Stimulated activated CD8-positive, alpha-beta memory T cell treated with anti-CD3 and anti-CD28 coated beads, Interleukin-4, amount 100 ng/mL, for 48 hours (primary cell): ENCODE results near the gene P4HA2.

ENCODE experiments used
- DNase-seq: peaks from one replicate; pipeline ENCODE4 v3.0.0-alpha.2; 2020

P4HA2 gene

DNA sequence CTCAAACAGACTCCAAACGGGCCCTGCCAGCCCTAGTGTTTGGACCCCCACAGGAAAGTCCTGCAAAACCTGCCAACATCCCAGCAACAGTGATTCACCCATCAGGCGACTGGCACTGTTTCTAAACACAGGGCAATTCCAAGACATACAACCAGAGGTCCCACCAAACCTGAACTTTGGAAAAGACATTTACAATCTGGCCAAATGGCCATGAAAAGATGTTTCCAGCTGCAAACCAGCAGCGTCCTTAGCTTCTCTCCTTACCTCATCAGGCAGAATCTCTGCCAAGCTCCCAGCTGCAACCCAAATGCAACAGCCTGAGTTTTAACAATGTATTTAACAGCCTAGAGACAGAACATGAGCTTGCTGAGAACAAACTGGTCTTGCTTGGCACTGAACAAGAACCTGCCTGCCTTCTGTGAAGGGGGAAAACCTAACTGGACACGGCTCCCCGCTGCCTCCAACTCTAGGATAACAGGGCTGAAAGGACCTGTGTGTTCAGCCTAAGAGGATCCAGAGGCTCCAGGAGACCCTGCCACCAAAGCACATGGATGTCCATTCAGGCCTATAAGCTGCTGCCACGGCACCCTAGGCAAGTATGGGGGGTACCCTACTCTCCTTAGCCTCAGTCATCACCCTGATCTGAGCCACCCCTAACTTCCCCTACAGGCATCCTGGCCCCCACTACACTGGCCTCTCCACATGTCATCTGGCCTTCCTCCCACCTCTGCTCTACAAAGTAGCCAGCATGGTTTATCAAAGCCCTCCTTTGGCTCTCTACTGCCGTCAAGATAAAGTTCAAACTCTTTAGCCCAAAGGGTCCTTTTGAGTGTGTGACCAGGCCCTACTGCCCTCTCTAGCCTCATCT is 5.6 kb downstream of the P4HA2 start:
- DNase-seq = no peak

DNA sequence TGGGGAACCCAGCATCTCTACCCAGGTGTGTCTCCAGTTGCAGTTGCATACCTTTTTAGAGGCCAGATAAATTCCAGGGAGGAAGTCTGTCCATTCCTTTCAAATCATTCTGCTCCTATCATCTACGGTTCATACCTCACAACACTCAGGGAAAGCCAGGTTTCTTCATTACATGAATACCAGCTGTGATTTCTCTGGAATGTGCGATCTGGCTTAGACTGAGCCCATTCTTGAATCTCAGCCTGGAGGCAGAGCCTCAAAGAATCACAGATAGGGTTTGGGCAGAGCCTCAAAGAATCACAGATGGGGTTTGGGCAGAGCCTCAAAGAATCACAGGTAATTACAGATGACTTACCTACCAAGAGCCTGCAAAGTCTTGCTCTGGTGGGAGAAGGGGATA is 7.2 kb downstream of the P4HA2 start:
- no peak for DNase-seq

DNA sequence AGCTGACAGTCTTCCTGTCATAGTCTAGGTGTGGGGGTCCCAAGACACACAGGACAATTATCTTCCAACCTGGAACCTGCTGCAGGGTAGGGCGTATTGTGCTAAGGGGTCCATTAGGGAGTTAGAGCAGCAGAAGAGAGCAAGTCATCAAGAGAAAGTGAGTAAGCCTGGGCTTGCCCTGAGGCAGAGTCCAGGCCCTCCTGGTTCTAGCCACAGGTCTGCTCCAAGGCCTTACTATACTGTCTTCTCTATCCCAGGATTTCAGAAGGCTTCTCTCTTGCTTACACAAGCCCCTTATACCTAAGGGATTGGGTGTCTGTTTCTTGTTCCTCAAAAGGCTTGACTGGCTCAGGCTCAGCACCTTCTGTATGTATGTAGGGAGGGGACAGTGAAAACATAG is 7.7 kb downstream of the P4HA2 start:
- no peak for DNase-seq

DNA sequence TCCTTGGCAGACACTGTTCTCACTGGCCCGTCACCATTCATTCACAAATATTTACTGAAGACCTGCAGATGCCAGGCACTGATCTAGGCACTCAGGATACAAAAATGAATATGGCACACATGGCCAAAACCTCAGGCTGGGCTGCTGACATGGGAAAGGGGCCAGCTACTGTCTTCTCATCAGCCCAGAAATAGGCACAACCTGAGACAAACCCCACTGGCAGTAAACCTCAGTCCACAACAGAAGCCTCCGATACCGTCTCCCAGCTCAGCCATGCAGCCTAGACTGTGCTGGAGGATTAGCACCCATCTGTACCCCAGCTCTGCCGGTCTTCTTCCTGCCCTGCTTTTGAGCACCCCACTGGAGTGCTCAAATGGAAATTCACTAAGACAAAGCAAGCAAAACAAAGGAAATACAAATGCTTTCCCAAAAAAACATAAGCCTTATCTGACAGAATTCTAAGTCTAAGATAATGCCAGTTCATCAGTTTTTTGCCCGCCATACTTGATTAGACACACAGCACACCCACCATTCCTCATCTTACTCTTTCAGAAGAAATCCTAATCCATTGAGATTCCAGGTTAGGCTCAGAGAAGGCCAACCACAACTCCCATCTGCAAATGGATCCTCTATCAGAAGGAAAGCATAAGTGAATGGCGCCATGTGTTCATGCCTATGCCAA is 8.2 kb downstream of the P4HA2 start:
- no peak for DNase-seq

DNA sequence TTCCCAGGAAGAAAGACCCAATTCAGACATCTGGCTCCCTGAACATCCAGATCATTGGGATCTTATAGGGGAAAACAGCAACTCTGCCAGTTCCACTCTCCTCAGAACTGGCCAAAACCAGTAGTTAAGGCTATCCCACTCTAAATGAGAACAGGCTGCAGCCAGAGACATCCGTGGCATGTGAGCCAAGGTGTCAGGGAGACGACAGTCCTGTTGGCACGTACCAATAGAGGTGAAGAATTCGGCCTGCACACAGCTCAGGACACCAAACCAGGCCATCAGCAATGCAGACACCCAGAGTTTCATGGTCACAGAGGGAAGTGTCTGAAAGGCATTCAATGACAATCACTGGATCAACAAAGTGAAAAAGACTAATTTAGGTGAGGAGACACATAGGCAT is 9.3 kb downstream of the P4HA2 start:
- DNase-seq = no peak

DNA sequence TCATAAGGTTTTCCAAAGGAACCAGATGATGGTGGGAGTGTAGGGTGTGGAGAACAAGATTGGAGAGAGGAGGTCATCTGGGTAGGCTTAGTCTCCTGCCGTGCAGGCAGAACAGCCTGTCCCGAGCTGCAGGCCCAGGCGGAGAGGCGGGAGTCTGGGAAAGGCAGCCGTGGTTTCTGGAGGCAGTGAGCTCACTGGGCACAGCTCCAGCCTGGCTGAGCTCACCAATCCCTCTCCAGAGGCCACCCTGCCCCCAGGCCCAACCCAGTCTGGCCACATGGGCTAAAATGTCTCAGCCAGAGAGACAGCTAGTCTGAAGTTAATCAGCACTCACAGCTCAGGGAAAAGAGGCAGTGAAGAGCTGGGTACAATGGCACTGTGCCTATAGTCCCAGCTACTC is 12.3 kb downstream of the P4HA2 start:
- no peak for DNase-seq

DNA sequence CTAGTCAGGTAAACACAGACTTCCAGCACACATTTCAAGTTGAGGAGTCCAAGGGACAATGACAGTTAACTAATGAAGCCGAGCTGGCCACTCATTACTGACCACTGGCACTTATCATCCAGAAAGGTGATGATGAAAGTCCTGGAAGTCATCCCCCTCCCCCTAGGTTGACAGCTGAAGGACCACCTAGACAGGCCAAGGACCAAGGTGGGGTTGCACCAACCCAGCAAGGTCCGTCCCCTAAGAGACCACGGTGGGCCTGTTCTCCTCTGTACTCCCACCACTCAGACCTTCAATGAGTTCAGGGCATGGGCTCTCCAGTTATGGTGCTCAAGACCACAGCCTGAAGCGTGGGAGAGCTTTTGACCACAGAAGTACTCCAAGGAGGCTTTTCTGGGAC is 13.2 kb downstream of the P4HA2 start:
- no peak for DNase-seq

DNA sequence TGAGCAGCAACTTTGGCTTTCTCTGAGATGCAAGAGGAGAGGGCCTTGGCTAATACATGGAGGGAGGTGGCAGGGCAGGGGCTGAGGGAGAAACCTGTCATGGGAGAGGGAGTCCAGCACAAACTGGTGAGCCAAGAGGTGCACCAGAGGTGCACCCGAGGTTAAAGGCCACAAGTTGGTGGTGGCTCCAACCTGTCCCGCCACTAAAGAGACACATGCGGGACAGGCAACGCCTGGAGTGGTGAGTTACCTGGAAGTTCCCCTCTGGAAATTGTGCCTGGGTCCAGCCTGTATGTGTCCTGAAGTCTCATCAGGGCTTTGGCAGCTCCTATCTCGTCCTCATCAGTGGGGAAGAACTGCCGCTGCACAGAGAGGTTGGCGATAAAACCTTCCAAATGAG is 14.0 kb downstream of the P4HA2 start:
- DNase-seq = no peak

DNA sequence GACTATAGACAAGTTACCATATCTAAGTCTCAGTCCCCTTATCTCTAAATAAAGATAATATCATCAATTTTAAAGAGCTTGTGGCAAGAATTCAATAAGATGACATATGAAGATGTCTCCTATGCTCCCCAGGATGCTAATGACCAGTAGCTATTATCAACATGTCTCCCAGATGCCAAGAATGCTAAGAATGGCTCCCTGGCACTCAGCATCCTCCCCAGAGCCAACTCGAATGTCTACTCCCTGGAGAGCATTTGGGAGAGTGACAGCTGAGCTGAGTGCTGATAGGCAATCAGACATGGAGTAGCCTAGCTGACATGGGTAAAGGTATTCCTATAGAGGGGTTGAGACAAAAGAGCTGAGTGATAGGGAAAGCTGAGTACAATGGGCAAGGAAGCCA is 15.9 kb downstream of the P4HA2 start:
- DNase-seq = no peak

DNA sequence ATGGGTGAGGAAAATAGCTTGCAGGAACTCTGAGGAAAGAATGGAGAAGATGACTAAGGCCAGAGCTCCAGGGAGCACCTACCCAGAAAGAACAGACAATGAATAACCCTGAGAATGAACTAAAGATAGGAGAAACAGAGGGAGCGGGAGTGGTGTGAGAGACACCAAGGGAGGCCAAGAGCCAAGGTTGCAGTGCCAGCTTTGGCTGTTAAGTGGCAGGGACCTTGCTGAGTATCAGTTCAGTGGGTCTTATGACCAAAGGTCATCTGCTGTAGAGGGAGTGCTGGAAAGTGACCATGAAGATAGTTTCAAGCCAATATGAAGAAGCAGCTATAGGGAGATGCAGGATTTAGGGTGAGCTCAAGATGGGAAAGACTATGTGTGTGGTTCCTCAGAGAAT is 16.7 kb downstream of the P4HA2 start:
- DNase-seq = no peak

DNA sequence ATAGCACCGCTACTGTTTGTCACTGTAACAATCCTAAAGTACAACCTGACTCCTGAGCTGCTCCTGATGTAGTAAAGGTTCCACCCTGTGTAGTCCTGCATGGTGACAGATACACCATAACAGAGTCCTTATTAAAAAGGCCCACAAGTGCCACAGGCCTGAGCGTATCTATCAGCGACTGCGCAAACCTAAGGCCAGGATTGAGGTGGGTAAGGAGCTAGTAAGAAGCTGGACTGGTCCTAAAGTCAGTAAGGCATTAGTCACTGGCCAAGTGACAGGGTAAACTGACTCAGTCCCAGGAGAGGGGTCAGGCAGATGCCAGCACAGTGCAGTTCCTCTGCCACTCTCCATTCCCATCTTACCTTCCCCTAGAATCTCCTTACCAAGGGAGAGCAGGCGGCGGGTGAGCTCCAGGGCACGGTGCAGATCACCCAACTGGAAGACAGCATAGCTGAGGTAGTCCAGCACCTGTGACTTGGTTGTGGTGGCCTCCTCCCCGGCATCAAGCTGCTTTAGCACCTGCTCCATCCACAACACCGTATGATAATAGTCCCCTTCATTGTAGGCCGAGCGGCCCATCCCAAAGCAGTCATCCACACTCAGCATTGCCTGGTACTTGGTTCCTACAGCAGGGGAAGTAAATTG is 17.6 kb downstream of the P4HA2 start:
- no peak for DNase-seq

DNA sequence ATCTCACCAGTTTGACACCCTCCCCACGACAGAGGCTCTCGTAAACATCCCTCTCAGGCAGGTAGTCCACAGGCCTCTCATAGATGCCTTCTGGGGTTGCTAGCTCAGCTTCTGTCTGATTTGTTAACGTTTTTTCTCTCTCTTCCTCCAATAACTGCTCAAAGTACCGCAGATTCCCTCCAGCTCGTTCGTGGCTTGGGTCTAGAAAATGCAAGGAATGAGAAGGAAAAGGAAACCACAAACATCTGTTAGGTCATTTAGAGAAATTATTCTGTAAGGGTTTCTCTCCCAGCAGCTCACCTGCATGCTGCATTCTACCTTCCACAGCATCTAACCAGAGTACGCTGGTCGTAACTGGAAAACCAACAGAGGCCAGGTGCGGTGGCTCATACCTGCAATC is 18.5 kb downstream of the P4HA2 start:
- DNase-seq = no peak

DNA sequence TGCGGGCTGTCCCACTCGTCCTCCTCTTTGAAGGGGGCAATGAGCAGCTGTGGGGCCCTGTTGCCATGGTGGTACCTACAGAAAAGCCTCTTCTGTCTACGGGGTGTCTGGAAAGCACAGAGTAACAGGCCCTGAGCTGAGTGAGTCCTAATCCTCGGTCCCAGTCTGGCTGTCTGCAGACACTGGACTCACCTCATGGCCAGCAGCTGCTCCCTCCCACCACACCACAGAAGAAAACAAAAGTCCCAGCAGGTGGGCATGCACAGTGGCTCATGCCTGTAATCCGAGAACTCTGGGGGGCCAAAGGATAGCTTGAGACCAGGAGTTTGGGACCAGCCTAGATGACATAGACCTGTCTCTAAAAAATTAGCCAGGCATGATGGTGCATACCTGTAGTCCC is 19.9 kb downstream of the P4HA2 start:
- peak; percentile 14 for DNase-seq

DNA sequence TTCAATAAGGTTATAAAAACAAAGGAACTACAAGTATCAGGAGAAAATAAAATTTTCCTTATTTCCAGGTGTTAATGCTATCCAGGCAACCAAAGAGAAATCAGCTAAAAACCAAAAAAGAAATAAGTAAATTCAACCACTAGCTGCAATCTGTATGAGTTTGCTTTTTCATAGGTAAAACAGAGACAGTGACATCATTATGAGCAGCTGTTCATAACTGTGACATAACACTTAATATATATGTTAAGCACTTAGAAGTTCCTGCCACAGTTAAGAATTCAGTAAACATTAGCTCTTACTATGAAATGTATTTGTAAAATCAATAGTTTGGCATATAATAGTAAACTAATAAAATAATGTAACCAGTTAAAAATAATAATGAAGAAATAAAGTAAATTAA is 20.9 kb downstream of the P4HA2 start:
- no peak for DNase-seq

DNA sequence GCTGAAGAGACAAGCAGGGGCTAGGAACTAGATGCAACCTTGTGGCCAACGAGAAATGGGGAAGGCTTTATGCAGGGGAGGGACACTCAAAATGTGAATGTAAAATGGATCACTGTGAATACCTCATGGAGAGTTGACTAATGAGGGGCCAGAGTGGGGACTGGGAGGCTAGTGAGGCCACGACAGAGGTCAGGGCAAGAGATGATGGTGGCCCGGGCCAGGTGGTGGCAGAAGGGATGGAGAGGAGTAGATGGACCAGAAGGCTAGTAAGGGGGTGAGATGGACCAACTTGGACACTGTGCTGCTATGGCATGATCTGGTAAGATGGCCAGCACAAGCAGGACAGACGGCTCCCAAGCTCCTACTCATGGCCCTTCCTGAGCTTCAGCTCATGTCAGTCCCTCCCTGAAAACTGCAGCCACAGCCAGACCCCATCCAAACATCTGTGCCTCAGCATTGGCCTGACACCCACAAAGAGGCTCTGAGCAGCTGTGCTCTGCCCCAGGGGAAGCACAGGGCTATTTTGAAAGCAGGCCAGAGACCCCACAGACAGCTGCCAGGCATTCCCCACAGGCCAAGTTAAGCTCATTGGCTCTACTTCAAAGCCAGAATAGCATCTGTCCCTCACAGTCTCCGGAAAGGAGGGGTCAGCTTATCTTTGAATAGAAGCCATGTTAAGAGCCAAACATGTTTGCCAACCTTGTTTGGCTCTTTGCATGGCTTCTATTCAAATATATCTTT is 22.1 kb downstream of the P4HA2 start:
- DNase-seq = peak; percentile 8

DNA sequence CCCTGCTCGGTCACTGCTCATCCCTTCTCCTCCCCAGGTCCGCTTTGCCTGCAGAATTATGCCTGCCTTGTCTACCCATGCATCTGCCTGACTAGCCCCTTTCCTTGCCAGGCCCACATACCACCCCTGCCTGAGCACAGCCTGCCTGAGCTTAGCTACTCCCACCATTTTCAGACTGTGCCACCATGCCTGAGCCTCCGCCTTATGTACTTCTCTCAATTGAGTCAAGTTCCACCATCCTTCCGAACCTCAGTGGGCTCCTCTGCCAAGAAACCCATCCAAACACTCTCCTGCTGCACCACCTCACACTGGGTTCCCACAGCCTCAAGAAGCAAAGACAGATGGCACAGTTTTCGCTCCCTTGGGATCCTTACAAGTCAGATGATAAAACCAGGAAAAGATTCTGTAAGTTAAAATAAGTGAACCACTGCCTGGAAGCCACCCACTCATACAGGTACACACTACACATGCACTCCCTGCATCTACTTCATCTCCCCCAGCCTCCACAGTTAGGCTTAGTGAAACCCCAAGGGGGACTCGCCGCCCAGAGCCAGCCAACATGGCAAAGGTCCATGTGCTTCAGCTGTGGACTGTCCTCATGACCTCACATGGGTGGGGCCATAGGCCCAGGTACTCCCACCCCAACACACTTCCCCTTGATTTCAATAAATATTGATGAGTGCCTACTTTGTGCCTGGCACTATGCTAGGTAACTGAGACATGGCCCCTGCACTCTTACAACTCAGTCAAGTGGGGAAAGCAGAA is 23.1 kb downstream of the P4HA2 start:
- peak; percentile 10 for DNase-seq

DNA sequence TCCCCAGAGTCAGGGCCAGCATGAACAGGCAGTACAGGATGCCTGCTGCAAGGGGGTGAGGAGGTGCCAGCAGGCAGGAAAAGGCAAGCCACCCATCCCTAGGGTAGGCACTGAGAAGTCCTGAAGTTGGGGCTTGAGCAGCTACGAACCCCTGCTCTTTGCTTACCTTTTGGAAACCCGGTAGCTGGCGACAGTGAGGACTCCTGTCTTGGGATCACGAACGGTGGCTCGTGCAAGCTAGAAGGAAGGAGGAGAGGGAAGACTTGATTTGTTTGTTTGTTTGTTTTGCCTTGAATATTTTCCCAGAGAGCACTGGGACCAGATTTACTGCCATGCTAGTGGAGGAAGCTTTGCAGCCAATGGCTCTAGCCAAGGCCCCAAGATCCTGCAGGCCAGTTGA is 23.7 kb downstream of the P4HA2 start:
- no peak for DNase-seq

DNA sequence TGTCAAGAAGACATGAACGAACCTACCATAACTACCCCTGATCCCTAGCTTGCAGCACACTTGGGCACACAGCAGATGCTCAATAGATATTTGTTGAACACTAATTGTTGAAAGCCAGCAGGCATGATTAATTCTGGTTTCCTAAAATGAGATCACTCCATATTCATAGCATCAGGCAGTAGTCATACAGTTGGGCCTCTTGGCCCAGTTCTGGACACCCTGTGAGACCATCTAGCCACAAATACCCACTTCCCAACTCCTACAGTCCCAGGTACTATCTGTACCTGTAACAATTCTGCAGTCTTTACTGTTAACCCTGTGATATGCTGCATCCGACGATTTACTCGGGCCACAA is 24.2 kb downstream of the P4HA2 start:
- no peak for DNase-seq

DNA sequence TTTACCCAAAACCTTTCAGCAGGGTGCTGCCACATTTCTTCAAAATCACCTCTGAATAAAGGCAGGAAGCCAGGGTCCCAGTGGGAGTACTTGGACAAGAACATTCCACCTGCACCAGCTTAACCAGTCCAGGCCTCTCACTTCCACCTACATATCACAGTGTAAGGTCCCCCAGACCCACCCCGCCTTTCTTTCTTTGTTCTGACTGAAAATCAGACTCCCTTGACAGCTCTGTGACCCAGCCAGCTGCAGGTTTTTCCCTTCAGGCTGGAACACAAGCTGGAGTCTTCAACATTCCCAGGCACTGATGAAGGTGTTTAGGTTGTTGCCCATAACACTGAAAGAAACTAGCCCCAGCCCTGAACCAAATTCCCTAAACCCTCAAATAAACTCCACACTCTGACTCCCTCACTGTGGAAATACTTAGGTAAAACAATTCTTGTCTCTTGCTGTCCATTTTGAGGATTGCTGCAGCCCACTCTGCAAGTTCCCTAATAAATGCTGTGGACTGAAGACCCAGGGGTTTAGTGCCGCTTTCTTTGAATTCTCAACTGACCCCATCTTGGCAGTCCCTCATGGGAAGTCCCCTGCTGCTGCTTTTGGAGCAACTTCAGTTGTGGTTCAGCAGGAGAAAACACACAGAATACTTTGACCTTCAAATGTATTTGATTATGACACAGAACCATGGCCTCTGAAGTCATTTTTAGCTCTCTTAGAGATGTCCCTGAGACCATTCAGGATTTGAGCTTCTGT is 24.8 kb downstream of the P4HA2 start:
- DNase-seq = no peak

DNA sequence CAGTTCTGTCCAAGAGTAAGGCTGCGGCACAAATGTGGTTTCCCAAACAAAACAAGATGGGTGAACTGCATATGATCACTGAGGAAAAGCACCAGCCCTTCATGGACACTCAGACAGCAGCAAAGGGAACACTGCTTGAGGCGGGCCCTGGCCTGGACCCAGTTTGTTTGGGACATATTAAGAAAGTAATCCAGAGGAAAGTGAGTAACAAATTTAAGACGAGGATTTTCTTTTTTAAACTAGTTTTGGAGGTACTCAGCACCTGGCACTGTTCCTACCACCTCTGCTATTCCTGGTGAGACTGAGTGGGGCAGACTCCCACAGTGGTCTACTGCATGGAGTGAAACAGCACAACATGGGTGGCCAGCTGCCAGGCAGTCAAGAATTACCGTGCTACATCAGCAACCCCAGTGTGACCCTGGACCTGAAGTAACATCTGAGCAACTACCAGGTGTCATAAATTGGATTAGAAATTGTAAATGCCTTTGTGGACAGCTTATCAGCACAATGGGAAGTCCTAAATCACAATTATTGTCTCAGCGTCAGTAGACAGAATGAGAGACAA is 28.5 kb downstream of the P4HA2 start:
- no peak for DNase-seq

DNA sequence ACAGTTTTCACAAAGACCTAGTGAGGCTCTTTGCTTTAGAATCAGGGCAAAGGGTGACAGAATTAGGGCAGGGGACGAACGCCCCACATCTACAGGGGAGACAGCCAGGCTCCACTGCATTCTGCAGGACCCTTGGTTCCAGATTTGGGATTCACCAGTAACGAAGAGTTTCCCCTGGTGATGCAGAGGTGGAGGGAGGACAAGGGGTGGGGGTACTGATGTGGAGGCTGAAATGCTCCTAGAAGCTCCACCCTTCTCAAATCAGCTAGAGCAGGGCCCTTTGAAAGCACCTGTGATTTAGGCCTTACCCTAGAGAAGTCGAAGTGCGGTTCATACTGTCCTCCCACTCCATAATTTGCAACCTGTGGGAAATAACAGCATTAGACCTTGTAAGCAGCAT is 29.1 kb downstream of the P4HA2 start:
- DNase-seq = no peak

DNA sequence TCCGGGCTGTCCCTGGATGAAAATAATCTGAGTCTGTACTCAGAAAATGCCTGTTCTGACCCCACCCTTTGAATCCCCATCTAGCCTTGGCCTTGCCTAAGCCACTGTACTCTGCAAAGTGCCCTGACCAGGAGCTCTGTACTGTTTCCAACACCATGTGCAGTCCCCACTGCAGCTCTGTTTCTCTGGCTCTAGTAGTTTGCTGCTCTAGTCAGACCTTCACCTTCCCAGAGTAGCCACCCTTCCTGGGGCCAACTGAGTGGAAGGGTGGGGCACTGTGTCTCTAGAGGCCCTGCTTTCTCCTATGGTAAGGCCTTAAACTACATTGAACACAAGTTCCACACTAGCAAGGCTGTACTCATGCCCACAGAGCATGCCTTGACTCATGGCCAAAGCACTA is 31.9 kb downstream of the P4HA2 start:
- no peak for DNase-seq
